Measurements from ENCODE around the gene GRM4.
"Not testable (repeated sequence)": the region's sequence is repeated elsewhere in the genome, so short reads cannot be mapped to it uniquely, and the experiment has no call there.

The GRM4 gene

DNA sequence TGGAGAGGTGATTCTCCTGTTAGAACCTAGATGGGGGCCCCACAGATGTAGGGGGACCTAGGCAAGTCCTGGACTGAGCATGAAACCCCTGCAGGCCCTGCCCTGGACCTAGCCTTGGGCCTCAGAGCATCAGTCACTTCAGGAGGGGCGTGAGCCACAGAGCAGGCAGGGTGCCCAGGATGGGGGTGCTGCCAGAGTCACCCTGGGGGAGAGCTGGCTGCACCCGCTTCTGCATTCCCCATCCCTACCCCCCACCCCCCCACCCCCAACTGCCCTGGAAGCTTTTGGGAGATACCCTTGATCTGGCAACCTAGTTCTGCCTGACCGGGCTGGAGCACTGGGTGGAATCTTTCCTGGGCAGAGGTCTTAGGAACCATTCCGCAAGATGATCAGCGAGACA, 125.6 kb downstream of the GRM4 start:
- no peak for DNase-seq

DNA sequence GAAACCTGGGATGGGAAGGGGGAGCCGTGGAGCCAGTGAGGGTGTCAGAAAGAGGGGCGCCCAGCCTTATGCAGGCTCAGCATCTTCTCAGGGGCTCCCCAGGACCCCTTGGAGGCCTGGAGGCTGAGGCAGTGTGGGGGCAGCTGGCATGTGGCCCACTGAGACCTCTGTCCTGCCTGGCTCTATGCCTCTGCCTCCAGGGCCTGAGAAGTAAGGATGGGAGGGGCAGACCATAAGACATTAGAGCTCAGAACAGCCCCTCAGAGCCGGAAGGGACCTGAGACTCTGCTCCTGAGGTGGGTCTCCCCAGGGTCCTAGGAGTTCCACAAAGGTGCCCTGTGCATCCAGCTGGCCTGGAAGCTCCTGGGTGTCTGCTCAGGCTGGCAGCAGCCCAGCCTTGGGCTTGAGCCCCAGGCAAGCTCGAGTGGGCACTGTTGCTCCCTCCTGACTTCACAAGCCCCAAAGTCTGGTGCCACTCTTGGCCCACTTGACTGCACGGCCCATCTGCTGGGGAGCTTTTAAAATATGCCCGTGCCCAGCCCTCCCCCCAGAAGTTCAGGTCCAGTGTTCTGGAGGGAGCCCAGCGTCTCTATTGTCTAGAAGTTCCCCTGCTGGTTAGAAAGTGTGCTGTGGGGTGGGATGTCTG, 126.8 kb downstream of the GRM4 start:
- no peak for DNase-seq

- DNase-seq, result no peak
These were observed 127.9 kb downstream of the GRM4 start for GRCh38 chr6:34018026-34018425.

- no peak for DNase-seq
These were observed 128.6 kb downstream of the GRM4 start for GRCh38 chr6:34017106-34017805.

DNA sequence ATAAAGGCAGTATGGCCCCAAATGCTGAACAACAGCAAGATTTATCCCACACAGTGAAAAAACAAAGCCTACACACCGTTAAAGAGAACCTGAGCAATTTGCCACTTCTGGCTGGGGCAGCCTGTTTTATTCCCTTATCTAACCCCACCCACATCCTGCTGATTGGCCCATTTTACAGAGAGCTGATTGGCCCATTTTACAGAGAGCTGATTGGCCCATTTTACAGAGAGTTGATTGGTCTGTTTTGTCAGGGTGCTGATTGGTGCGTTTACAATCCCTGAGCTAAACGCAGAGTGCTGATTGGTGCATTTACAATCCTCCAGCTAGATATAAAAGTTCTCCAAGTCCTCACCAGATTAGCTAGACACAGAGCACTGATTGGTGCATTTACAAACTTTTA, 129.3 kb downstream of the GRM4 start:
- not testable (repeated sequence) for DNase-seq

- DNase-seq, result no peak
These were observed 130.3 kb downstream of the GRM4 start for GRCh38 chr6:34015586-34015985.

DNA sequence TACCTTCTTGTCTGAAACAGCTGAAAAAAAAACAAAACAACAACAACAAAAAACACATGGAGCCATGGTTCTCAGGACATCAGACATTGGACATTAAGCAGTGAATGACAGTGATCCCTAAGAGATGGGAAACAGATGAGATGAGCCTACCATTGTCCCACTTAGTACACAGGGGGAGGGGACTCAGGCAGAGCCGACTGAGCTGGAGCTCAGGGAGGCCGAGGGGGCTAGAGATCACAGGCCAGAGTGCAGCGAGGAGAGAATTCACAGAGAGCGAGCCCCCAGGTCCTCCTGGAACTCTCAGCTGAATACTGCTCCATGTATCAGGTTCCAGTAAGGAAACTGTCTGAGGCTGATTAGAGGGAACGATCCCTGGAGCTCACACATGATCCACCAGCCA, 134.6 kb downstream of the GRM4 start:
- DNase-seq, result no peak

- no peak for DNase-seq
These were observed 139.9 kb downstream of the GRM4 start for GRCh38 chr6:34005901-34006531.

DNA sequence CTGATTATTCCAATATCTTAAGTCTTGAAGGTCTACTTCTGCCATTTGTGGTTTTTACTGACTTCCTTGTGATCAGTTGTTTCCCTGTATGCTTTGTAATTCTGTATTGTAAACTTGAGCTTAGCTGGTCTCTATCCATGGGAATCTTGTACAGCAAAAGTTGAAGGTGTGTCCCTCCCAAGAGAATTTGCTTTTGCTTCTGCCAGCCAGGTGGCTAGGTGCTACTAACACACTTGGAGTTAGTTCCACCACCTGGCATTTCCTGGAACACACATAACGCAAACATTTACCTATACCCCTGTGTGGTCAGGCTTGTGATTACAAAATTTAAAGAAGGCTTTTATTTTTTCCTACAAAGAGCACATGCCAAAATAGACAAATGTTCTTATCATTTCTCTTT, 141.2 kb downstream of the GRM4 start:
- no peak for DNase-seq

DNA sequence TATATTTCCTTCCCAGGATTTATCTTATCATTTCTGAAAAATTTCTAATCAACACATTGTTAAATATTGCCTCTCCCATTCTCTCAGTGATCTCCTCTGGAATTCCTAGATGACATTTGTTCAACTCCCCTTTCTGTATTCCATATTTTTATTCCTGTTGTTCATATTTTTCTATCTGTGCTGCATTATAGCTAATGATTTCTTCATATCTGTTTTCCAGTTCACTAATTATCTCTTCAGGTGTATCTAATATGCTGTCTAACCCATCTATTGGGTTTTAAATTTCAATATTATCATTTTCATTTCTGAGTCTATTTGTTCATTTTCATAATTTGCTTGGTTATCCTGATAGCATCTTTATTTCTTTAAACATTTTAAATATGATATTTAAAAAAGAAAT, 141.9 kb downstream of the GRM4 start:
- no peak for DNase-seq

GRCh38 chr6:34001706-34002621, 143.9 kb downstream of the GRM4 start:
- DNase-seq, result no peak

GRCh38 chr6:34000281-34000680, 145.6 kb downstream of the GRM4 start:
- no peak for DNase-seq

GRCh38 chr6:33999567-33999966, 146.3 kb downstream of the GRM4 start:
- DNase-seq, result no peak

DNA sequence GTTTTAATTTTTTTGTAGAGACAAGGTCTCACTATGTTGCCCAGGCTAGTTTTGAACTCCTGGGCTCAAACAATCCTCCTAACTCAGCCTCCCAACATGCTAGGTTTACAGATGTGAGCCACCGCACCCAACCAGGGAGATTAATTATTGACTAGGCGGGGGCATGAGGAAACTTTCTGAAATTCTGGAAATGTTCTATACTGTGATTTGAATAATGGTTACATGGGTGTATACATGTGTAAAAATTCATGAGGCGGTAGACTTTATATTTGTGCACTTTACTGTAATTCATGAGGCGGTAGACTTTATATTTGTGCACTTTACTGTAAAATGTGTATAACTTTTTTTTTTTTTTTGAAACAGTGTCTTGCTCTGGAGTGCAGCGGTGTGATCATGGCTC, 147.2 kb downstream of the GRM4 start:
- no peak for DNase-seq

DNA sequence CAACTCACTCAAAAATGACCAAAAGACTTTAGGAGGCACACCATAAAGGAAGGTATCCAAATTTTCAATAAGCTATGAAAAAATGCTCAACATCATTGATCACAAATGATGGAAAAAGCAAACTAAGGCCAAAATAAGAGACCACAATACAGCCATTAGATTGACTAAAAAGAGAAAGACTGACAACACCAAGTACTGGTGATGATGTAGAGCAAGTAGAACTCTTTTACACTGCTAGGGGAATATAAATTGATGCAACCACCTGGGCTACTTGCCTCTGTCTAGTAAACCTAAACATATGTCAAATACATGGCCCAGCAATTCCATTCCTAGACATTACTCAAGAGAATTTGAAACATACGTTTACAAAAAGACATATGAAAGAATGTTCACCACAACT, 148.6 kb downstream of the GRM4 start:
- no peak for DNase-seq

- DNase-seq, result no peak
These were observed 149.8 kb downstream of the GRM4 start for GRCh38 chr6:33996120-33996475.

GRCh38 chr6:33995309-33996119, 150.4 kb downstream of the GRM4 start:
- no peak for DNase-seq

DNA sequence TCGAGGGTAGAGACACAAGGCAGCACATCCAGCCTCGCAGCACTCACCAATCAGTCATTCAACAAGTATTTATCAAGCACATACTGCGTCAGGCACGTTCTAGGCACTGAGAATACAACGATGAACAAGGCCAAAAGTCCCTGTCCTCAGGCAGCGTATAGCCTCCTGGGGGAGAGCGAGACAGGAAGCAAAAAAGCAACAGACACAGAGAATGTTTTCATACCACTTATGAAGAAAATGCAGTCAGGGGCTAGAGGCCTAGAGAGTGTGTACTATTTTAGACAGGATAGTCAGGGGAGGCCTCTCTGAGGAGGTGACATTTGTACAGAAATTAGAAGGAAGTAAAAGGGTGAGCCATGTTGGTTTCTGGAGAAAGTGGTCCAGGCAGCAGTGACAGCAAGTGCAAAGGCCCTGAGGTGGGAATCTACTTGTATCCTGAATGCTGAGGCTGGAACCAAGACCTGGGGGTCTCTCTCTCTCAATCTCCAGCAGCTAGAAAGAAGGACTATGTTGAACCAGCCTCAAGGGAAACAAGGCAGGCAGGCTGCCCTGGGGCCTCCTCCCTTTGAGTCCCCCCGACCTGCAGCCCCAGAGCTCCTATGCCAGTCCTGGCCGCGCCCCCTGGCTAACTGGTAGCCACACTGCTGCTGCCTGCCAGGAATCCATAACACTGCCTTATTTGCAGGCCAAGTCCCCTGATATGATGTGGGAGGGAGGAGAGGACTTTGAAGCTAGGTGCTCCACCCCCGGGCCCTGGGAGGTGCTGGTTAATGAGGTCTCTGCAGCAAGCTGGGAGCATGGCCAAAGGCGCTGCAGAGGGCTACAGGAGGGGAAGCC, 151.2 kb downstream of the GRM4 start:
- DNase-seq, result no peak

DNA sequence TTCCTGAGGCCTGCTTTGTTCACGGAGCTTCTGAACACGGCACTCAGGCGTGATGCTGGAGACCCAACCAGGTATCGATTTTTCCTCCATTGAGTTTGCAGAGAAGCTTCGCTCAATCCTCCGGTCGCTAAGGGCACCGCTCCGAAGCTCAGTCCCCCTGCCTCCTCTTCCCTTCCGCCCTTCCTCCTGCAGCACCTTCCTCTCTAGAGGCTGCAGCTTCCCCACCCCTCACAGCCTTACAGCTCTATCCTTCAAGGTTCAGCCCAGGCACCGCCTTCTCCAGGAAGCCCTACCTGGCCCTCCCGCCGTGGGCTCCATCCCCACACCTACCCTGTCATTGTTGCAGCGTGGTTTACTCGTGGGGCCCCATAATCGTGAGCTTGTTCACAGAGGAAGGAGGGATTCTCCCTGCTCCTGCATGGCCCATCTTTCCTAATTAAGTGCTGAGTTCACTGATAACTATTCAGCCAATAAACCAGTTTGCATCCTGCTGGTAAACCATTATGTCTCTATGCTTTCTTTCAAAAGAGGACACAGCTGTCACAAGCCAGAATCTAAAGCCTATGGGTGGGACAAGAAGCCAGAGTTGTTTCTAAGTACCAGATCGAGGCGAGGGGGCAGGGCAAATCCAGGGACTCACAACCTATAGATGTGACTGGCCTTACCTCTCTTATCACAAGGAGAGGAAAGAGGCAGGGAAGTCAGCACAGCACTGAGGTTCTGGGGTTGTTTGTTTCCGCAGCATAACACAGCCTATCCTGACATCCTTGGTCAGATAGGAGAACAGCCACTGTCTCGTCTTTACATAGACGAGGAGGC, 152.0 kb downstream of the GRM4 start:
- DNase-seq, result no peak

DNA sequence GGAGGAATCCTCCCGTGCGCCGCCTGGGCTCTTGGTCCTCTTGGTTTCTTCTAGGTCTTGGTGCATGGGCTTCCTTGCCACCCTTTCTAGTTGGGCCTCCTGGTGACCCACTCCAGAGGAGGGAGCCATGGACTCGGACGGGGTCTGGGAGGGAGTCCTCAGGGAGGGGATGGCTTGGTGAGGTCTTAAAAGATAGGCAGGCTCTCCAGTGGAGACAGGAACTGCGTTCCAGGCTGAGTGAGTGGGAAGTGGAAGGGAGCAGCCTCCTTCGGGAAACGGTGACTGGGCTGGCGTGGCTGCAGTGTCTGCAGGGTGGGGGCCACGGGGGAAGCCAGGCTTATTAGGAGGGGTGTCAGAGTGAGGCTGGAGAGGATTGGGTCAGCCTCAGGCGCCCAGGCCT, 152.8 kb downstream of the GRM4 start:
- no peak for DNase-seq

DNA sequence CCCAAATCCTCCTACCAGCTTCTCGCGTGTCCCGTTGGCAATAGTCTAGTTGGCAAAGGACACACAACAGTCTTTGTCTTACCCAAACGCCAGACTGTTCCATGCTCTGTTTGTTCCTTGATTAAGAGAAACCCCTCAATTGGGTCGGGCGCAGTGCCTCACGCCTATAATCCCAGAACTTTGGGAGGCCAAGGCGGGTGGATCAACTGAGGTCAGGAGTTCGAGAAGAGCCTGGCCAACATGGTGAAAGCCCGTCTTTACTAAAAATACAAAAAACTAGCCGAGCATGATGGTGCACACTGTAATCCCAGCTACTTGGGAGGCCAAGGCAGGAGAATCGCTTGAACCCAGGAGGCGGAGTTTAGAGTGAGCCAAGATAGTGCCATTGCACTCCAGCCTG, 153.7 kb downstream of the GRM4 start:
- no peak for DNase-seq
